AG20443 (cell line): ENCODE data around the gene MPZL1.

Experiments used
- DNase-seq: peaks from one replicate; pipeline ENCODE4 v3.0.0; 2012; ENCODE audit warnings: low spot score, mixed read lengths

Gene MPZL1

GRCh38 chr1:167721617-167722151 lies at the start of gene MPZL1:
TSS of gene MPZL1 (plus strand) at chr1:167721982. CDS start at chr1:167722152, 170 bp downstream.
- DNase-seq = peak; percentile 99

GRCh38 chr1:167672831-167673230 lies 49.0 kb upstream of the MPZL1 start:
- no peak for DNase-seq

- DNase-seq = no peak
These were observed 48.5 kb upstream of the MPZL1 start for GRCh38 chr1:167673265-167673664.

- no peak for DNase-seq
These were observed 47.6 kb upstream of the MPZL1 start for GRCh38 chr1:167674156-167674555.

- no peak for DNase-seq
These were observed 46.3 kb upstream of the MPZL1 start for GRCh38 chr1:167675440-167675839.

GRCh38 chr1:167676205-167676915 lies 45.4 kb upstream of the MPZL1 start:
- no peak for DNase-seq

GRCh38 chr1:167676916-167677848 lies 44.6 kb upstream of the MPZL1 start:
- DNase-seq = no peak

GRCh38 chr1:167678422-167678821 lies 43.4 kb upstream of the MPZL1 start:
- no peak for DNase-seq

GRCh38 chr1:167678838-167679237 lies 42.9 kb upstream of the MPZL1 start:
- no peak for DNase-seq

GRCh38 chr1:167679714-167680113 lies 42.1 kb upstream of the MPZL1 start:
- DNase-seq = no peak

GRCh38 chr1:167681024-167681423 lies 40.8 kb upstream of the MPZL1 start:
- no peak for DNase-seq

- DNase-seq = no peak
These were observed 40.2 kb upstream of the MPZL1 start for GRCh38 chr1:167681451-167682098.

GRCh38 chr1:167683226-167683625 lies 38.6 kb upstream of the MPZL1 start:
- DNase-seq = no peak

- peak; percentile 71 for DNase-seq
These were observed 37.9 kb upstream of the MPZL1 start for GRCh38 chr1:167683641-167684502.

- DNase-seq = no peak
These were observed 35.9 kb upstream of the MPZL1 start for GRCh38 chr1:167685844-167686243.

GRCh38 chr1:167687919-167688519 lies 33.8 kb upstream of the MPZL1 start:
- peak; percentile 75 for DNase-seq

GRCh38 chr1:167689567-167689920 lies 32.2 kb upstream of the MPZL1 start:
- DNase-seq = no peak

GRCh38 chr1:167690053-167690452 lies 31.7 kb upstream of the MPZL1 start:
- DNase-seq = no peak

- DNase-seq = no peak
These were observed 28.2 kb upstream of the MPZL1 start for GRCh38 chr1:167693425-167694045.

- DNase-seq = no peak
These were observed 27.1 kb upstream of the MPZL1 start for GRCh38 chr1:167694691-167695090.

GRCh38 chr1:167695147-167695546 lies 26.6 kb upstream of the MPZL1 start:
- DNase-seq = no peak
